Heart left ventricle (tissue), 13 donors: ENCODE measurements around the gene CELSR1.

Experiments used
- POLR2A ChIP-seq, 2 donors: fragments of 450-650 bp; IDR thresholded peaks; one replicate each; pipeline ENCODE4 v1.6.1; 2017; ENCODE audit warnings: antibody characterized with exemption in 2 of 2, mild to moderate bottlenecking in 2 of 2, moderate library complexity in 2 of 2
- TF ChIP-seq, protein P1 (sequence below), 12 donors: fragments of 200-600 bp; sonication (generic) in 4 of 12; IDR thresholded peaks; one replicate each; pipeline versions ENCODE4 v1.5.0 to v1.8.0; 2018 to 2022; ENCODE audit warnings: antibody characterized with exemption in 12 of 12, mild to moderate bottlenecking in 5 of 12
- donor health status: ischemic (EF 13 %, LVEDD 7.1; RV severe dilation, severe dysfunction).
- donor health status: DM: no; HTN: yes; CAD: no.
- donor health status: DM: no; HTN: no; CAD: no.
- donor health status: ischemic (EF 25% LVEDD 6.9; RV normal size, moderate dysfunction).
- donor health status: ischemic (EF 25% LVEDD 5.7; RV mildly dilated, moderate dysfunction).
- donor health status: ischemic (EF 35%, LVEDD 5.7; RV mildly dilated, moderate dysfunction).
- donor health status: nonischemic (EF 11% LVEDD 7.7; RV severe dilation, severe dysfunction).
- donor health status: DM: yes; HTN: yes; CAD: no.
- donor health status: PGD.
- donor health status: ischemic (EF 29% LVEDD 5.4; RV normal size, mild dysfunction).
- donor health status: nonischemic (EF 23%, LVEDD 6.1; RV moderate dilation, normal function).

DNA sequence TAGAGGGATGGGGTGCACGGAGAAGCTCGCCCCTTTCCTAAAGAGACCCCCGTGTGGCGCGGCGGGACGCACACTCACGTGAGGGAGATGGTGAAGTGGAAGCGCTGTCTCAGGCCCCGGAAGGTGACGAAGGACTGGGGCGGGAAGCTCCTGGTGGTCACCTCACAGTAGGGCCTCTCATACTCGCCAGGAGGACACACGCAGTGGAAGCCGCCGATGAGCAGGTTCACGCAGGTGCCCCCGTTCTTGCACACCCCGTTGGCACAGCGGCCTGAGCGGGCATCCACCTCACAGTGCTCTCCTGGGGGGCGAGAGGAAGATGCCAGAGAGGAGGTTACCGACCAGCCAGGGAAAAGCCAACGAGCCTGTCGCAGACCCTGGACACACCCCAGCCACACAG, 98.3 kb downstream of the CELSR1 start:
- TF ChIP-seq, protein P1, sequence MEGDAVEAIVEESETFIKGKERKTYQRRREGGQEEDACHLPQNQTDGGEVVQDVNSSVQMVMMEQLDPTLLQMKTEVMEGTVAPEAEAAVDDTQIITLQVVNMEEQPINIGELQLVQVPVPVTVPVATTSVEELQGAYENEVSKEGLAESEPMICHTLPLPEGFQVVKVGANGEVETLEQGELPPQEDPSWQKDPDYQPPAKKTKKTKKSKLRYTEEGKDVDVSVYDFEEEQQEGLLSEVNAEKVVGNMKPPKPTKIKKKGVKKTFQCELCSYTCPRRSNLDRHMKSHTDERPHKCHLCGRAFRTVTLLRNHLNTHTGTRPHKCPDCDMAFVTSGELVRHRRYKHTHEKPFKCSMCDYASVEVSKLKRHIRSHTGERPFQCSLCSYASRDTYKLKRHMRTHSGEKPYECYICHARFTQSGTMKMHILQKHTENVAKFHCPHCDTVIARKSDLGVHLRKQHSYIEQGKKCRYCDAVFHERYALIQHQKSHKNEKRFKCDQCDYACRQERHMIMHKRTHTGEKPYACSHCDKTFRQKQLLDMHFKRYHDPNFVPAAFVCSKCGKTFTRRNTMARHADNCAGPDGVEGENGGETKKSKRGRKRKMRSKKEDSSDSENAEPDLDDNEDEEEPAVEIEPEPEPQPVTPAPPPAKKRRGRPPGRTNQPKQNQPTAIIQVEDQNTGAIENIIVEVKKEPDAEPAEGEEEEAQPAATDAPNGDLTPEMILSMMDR (IDR thresholded peaks at IDR 0.05): no peak
- TF ChIP-seq POLR2A (IDR thresholded peaks at IDR 0.05): no peak
